GM19193 (cell line): ENCODE data around the gene POLR1D.

Source experiments
- POLR2A ChIP-seq: IDR thresholded peaks from 4 replicates; pipeline ENCODE4 v1.6.1; 2011; ENCODE audit not compliant: insufficient read depth, insufficient read length; ENCODE audit errors: extremely low read depth

POLR1D gene

DNA sequence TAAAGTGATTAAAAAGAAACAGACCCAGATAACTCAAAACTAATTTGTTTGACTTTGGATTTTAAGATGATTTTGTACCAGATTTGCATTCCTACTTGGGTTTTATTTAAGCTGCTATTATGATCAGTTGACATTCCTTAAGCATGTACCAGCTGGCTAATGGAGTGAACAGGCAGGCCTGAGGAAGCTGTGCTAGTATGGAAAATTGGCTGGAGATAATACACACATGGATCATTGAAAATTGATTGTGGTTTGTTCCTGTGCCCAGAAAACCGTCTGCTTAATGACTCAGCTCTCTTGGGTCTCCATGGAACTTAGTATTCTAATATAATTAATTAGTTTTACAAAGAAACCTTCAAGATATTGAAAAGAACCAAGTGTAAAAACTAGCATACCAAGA lies 22.6 kb downstream of the POLR1D start:
- TF ChIP-seq POLR2A: no peak

DNA sequence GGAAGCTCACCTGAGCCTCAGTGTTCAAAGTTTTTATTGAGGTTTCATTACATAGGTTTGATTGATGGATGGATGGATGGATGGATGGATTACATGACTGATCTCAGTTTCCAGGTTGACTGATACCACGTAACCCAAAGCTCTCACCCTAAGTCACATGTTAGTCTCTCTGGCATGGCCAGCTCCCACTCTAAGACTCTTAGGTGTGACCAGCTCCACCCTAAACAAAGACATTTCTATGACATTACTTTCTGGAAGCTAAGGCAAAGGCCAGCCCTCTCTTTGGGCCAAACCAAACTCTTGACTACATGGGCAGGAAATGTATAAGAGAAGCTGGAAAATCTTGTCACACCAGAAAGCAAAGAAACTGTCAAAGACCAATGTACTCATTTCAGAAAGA lies 28.6 kb downstream of the POLR1D start:
- no peak for TF ChIP-seq POLR2A

DNA sequence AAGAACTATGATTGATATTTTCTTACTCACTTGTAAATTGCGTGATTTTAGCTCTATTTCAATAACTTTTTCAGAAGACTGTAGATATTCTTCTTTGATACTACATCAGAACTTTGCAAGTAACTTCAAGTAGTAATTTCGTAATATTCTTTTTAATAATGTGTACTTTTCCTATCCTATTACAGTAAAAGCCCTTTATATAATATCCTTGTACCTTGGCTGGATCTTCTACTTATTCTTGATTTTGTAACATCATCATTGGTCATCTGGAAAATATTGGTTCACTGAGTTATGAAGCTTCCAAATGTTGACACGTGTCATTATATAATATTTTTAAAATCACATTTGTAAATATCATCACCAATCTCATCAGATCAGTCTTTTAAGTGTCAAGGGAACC lies 32.4 kb downstream of the POLR1D start:
- TF ChIP-seq POLR2A: no peak

DNA sequence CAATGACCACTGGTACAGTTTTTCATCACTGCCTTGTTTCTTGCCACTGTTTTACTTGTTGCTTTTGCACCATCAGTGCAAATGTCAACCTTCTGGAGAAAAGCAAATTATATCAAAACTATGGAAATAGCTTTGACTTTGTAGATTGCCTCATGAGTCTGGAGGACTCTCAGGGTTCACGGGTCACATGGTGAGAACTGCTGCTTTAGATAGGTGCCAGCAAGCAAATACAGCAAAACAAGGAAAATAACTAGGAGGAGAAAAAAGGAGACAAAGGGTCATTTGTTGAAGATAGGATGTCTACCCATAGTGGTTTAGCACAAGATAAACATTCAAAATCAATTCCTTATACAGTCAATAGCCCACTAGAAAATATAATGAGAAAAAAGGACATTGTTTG lies 33.1 kb downstream of the POLR1D start:
- no peak for TF ChIP-seq POLR2A

DNA sequence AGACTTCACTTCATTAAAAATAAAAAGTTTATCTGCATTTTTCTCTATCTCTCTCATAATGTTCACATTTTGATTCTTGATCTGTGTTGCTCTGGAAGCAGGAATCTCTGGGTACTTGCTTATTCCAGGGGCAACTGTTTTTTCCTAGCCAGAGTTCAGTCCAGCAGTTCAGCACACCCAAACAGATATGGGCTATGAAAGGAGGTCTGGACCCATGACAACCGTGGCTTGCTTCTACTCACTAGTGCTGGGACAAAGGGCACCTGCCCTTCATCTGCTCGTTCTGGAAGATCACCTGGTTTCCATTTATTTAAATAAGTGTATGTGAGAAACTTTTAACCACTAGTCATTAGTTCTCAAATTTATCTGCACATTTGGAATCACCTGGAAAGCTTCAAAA lies 36.0 kb downstream of the POLR1D start:
- no peak for TF ChIP-seq POLR2A

DNA sequence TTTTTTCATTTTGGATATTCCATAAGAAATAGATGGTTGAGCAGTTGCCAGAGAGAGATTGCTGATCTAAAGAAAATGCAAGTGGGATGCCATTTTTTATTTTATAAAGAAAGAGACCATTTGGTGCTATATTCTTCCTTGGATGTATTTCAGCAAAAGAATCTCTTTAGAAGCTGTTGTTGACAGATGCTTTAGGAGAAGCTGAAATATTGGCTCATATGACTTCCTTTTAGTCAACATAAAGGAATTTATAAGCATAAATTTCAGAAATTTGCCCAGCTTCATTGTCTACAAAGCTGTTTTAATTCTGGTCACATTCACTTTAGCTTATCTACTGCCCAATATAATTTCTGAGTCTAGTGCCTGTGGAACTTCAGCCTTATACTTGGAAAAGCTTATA lies 36.9 kb downstream of the POLR1D start:
- no peak for TF ChIP-seq POLR2A

DNA sequence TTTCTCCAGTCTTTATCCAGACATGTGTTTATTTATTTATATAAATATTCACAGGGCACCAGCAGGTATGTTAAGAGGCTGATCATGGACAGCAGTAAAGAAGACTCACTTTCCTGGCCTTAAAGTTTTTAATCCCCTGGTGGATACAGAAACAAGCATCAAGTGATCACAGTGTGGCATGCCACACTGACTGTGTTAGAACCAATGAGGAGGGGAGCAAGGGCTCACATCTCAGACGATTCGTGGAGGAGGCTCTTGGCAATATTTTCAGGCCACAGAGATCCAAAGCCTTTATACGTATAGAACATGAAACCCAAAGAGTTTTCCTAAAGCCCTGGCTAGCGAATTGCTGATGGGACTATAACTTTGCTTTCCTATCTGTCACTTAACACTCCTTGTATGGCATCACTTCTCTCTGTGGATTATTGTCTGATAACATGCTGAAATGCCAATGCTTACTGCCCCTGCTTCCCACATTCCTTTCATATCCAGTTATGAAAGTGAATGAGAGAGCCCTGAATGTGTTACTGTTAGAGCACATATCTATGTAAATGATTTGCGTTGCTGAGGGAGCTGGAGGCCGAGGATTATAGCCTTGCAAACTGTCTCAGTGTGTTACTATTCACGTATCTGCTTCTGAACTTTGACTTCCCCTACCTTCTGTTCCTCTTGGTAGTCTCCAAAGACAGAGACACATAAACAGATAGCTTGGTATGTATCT lies 37.6 kb downstream of the POLR1D start:
- TF ChIP-seq POLR2A: no peak

DNA sequence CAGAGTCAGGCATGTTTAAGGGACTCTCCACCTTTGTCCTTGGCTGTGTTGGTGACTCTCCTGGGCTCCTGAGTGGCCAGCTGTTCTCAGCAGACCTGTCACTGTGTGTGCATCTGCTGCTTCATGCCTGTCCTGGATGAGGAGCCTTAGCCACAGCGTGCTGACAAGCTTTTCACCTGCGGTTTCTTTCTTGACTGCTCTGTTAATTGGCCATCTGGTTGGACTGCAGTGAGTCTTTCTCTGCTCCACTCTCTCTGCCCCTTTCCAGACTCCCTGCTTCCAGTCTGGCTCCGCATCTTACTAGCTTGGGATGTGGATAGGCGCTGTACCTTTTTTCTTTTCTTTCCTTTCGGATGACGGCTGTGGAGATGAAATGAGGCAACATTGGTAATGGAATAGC lies 38.8 kb downstream of the POLR1D start:
- TF ChIP-seq POLR2A: no peak

DNA sequence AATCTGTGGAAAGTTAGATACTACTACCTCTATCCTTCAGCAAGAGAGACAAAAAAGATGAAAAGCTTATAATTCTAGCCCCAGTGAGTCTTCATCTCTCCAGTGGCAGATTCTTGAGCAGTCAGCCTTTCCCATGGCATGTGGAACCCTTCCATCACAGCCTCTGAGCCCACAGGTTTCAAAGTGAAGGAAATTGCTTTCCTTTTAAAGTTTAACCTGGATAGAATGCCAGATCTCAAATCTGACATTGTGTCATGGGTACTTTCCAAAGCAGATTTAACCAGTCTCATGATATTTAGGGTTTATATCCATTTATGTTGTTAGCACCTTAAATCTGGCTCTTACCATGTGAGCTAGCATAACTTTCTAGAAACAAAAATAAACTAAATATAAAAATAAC lies 39.3 kb downstream of the POLR1D start:
- no peak for TF ChIP-seq POLR2A

DNA sequence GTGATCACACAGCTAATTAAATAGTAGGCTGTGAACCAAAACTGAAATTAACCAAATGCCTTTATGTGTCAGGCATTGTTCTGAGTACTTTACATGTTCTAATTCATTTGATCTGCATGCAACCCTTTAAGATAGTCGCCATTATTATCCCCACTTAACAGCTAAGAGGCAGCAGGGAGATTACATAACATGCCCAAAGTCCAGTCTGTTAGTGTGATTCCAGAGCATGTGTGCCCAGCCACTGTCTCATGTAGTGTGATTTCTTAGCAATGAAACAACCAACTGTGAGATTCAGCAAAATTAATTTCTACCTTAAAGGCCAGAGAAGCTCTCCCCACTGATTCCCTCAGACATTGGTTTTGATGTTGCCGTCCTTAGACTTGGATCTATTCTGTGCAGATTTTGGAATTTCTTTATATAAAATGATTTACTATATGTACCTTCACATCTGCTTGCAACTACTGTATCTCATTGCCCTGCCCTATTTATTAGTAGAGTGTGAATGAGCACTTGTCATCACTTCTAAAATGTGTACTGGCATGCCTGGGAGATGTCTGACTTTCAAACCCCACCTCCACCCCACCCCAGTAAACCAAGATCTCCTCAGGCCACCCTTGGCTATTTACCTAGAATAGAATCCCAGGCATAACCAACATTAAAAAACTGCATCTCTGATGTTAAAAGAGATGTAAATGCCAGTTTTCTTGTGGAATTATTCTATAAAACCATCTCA lies 41.2 kb downstream of the POLR1D start:
- TF ChIP-seq POLR2A: no peak

DNA sequence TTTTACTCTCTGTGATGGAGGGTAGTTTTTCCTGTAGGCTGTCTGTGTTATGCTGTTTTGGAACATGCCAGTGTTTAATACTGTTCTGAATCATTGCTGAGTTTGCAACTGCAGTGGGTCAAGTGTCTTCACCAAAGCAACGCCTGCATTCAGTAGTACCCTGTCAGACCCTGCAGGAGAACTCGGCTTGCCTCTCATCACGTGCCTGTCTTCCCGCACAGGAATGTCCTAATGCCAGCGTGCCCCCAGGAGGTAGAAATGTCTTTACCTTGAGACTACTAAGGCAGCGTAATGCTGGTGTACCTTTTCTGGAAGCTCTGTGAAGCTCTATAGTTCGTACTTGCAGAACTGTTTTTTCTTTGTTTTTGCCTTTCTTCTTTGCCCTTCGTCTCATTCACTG lies 42.3 kb downstream of the POLR1D start:
- no peak for TF ChIP-seq POLR2A

DNA sequence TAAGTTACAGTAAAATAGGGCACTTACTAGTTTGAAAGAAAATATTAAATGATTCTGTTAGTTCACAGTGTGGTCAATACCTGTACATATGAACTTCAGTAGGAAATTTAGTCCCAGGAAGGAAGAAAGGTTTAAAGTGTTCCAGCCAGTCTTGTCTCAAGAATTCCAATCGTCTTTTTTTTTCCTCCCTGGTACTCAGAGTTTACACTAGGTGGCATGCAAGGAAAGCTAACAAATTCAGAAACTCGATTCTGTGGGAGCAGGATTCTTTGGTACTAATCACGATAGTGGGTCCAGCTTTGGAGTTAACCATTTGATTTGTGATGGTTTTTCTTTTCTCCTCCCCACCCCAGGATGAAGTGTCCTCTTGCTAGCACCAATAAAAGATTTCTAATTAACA lies 43.6 kb downstream of the POLR1D start:
- no peak for TF ChIP-seq POLR2A

DNA sequence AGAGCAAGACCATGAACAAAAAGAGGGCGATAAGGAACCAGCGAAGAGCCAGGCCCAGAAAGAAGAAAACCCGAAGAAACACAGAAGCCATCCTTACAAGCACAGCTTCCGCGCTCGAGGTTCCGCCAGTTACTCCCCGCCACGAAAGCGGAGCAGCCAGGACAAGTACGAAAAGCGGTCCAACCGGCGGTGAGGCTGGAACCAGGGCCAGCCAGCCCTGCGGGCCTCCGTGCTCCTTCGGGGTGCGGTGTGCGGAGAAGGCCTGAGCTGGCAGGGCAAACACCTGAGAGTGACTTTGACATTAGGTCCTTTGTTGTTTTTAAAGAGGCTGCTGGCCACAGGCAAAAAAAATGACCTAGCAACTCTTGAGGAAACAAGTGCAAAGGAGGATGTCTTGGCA lies 44.1 kb downstream of the POLR1D start:
- TF ChIP-seq POLR2A: no peak

DNA sequence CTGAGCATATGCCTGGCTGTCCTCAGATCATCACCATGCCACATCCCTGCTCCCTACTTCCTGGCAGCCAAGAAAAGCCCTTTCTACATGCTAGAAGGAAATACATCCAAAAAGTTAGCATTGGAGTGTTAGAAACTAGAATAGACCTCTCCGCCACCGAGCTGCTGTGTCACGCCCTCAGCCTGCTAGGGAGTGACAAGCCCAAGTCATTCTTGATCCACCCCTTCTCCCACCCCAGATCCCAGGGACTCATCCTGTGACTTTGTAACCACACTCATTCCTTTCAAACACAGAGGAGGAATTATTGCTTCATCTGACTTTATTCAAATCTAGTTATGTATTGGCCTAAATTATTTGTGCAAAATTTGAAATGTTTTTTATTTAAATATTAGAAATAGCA lies 45.3 kb downstream of the POLR1D start:
- TF ChIP-seq POLR2A: no peak

DNA sequence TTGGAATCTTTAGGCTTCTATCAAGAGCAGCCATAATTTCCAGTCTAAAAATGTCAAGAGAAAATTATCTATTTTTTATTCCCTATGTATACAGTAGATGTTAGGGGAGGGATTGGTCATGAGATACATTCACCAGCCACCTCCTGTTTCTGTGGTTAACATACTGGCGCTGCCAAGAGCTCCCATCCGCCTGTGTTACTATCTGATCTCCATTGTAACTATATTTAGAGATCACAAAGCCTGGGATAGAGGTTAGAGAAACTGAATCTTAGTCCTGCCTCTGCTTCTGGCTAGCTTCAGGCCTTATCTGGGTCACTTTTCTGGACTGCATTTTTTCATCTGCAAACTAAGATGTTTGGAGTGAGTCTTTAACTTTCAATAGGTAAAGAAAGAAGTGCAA lies 46.3 kb downstream of the POLR1D start:
- TF ChIP-seq POLR2A: no peak

DNA sequence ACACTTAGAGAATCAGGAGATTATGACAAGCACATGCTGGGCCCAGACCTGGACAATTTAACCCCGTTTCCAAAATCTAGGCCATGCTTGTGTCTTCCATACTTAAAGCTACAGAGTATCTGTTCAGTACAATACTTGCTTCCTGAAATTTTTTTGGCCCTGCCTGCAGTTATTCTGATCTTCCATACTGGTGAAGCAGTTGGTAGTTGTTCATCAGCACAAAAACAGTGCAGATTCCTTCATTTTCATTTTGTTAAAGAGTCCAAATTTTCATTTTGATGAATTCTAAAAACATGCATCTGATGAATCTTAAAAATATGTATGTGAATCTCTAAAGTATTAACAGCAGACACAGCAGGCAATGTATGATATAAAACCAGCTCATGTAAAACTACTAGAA lies 49.2 kb downstream of the POLR1D start:
- no peak for TF ChIP-seq POLR2A

DNA sequence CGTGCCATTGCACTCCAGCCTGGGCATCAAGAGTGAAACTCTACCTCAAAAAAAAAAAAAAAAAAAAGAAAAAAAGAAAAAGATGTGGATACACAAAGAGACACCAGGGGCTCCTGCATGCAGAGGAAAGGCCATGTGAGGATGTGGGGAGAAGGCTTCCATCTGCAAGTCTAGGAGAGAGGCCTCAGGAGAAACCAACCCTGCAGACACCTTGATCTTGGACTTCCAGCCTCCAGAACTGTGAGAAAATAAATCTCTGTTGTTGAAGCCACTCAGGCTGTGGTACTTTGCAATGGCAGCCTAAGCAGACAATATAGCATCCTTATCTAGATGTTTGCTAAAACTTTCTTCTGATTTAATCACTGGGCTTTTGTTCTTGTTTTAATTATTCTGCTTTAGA lies 50.3 kb downstream of the POLR1D start:
- no peak for TF ChIP-seq POLR2A
